Thoracic aorta (tissue), 2 donors: ENCODE measurements around the gene INAVA. TPM values are rescaled to one million over a fixed set of nuclear protein-coding genes. Genes with fewer than 3 reads are reported as not detected.

Experiments used
- ATAC-seq: fragments of 150-250 bp; one replicate; pipeline ENCODE4 v1.8.0; 2017; ENCODE audit warnings: low read depth; ENCODE audit not compliant: insufficient number of reproducible peaks, low FRiP score
- DNase-seq: peaks from one replicate; pipeline ENCODE4 v3.0.0-alpha.2; 2020; ENCODE audit warnings: low spot score
- H3K27ac ChIP-seq, 2 donors: fragments of 200-600 bp; sonication (generic); 1 replicate in 1 of 2; 2 replicates in 1 of 2; pipeline ENCODE4 v1.5.1; 2016; ENCODE audit warnings: mild to moderate bottlenecking in 2 of 2, moderate library complexity in 2 of 2
- H3K27me3 ChIP-seq: fragments of 200-600 bp; sonication (generic); replicated peaks from 2 replicates; pipeline ENCODE4 v1.6.0; 2016; ENCODE audit warnings: mild to moderate bottlenecking; ENCODE audit not compliant: insufficient read depth
- H3K36me3 ChIP-seq: fragments of 200-600 bp; sonication (generic); one replicate; pipeline ENCODE4 v1.5.1; 2016
- H3K4me1 ChIP-seq, 2 donors: fragments of 200-600 bp; sonication (generic); 1 replicate in 1 of 2; 2 replicates in 1 of 2; pipeline versions ENCODE4 v1.5.1 to v1.6.0; 2016; ENCODE audit warnings: low read depth in 2 of 2, mild to moderate bottlenecking in 1 of 2; ENCODE audit not compliant: control insufficient read depth in 1 of 2
- H3K4me3 ChIP-seq: fragments of 200-600 bp; sonication (generic); 2 replicates; pipeline ENCODE4 v1.5.1; 2016; ENCODE audit warnings: mild to moderate bottlenecking
- H3K9me3 ChIP-seq: fragments of 200-600 bp; sonication (generic); 2 replicates; pipeline ENCODE4 v1.5.1; 2016
- total RNA-seq, 2 donors: library from RNA; depleted of rRNA; stranded (reverse); fragments of >200 nt; gene quantifications; one replicate each; pipeline versions ENCODE4 v1.1.0 to v1.2.3, GENCODE V29; 2016
- TF ChIP-seq, protein P1 (sequence below): fragments of 200-600 bp; sonication (generic); IDR thresholded peaks from one replicate; pipeline ENCODE4 v1.5.1; 2019; ENCODE audit warnings: antibody characterized with exemption

INAVA gene
- total RNA-seq, 2 donors from 2014 or later: 1.8 to 3.5 TPM

DNA sequence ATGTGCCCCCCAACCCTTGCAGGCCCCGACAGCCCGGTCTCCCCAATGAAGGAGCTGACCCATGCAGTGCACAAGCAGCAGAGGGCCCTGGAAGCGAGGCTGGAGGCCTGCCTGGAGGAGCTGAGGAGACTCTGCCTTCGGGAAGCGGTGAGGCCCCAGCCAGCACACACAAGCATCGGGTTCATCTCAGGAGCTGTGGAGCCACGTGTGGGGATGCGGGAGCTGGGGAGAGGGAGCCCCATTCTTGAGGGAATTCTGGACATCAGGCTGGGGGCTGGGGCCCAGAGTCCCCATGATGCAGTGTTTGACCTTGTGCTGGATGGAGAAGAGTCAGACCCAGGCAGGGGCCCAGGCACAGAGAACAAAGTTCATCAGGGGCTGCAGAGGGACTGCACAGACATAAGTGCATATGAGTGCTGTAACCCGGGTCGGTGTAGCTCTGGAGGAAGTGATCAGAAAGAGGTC, 4.8 kb downstream of the INAVA start:
- DNase-seq: no peak
- ATAC-seq: no peak
- H3K27me3 ChIP-seq: no peaks in the 10 kb centered on the region
- H3K4me3 ChIP-seq: no peak overlapping the region
- H3K36me3 ChIP-seq: no peaks in the 10 kb centered on the region
- H3K4me1 ChIP-seq: no peaks in the 10 kb centered on the region
- no peaks in the 10 kb centered on the region for H3K9me3 ChIP-seq
- no peak overlapping the region for H3K27ac ChIP-seq
- TF ChIP-seq, protein P1, sequence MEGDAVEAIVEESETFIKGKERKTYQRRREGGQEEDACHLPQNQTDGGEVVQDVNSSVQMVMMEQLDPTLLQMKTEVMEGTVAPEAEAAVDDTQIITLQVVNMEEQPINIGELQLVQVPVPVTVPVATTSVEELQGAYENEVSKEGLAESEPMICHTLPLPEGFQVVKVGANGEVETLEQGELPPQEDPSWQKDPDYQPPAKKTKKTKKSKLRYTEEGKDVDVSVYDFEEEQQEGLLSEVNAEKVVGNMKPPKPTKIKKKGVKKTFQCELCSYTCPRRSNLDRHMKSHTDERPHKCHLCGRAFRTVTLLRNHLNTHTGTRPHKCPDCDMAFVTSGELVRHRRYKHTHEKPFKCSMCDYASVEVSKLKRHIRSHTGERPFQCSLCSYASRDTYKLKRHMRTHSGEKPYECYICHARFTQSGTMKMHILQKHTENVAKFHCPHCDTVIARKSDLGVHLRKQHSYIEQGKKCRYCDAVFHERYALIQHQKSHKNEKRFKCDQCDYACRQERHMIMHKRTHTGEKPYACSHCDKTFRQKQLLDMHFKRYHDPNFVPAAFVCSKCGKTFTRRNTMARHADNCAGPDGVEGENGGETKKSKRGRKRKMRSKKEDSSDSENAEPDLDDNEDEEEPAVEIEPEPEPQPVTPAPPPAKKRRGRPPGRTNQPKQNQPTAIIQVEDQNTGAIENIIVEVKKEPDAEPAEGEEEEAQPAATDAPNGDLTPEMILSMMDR: no peak

GRCh38 chr1:200899954-200900867, 5.5 kb downstream of the INAVA start:
- TF ChIP-seq, protein P1: no peak
- Histone ChIP-seq H3K36me3 (no peaks in the 10 kb centered on the region), H3K4me3 (no peak overlapping the region), H3K27ac (no peak overlapping the region), H3K27me3 (no peaks in the 10 kb centered on the region), H3K9me3 (no peaks in the 10 kb centered on the region), H3K4me1 (no peaks in the 10 kb centered on the region)
- ATAC-seq (no peak), DNase-seq (no peak)

DNA sequence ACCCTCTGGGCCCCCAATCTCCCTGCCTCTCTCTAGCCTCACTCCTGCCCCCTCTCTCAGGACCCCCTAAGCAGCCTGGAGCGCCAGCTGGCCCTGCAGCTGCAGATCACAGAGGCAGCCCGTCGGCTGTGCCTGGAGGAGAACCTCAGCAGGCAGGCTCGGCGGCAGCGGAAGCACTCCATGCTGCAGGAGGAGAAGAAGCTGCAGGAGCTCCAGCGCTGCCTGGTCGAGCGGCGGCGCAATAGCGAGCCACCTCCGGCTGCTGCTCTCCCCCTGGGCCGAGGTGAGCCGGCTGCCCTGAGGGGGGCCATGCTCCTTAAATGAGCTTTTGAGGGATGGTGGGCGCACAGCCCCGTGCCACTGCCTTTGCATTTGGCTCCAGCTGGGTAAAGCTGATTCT, 6.2 kb downstream of the INAVA start:
- TF ChIP-seq, protein P1: no peak
- ATAC-seq: no peak
- no peak for DNase-seq
- Histone ChIP-seq H3K36me3 (no peaks in the 10 kb centered on the region), H3K4me1 (no peaks in the 10 kb centered on the region), H3K4me3 (no peak overlapping the region), H3K27me3 (no peaks in the 10 kb centered on the region), H3K27ac (no peak overlapping the region), H3K9me3 (no peaks in the 10 kb centered on the region)

GRCh38 chr1:200901350-200901749, 6.7 kb downstream of the INAVA start:
- no peaks in the 10 kb centered on the region for H3K9me3 ChIP-seq
- no peak for DNase-seq
- no peak overlapping the region for H3K4me3 ChIP-seq
- no peak for ATAC-seq
- H3K27me3 ChIP-seq: no peaks in the 10 kb centered on the region
- TF ChIP-seq, protein P1: no peak
- H3K36me3 ChIP-seq: no peaks in the 10 kb centered on the region
- no peak overlapping the region for H3K27ac ChIP-seq
- no peaks in the 10 kb centered on the region for H3K4me1 ChIP-seq

DNA sequence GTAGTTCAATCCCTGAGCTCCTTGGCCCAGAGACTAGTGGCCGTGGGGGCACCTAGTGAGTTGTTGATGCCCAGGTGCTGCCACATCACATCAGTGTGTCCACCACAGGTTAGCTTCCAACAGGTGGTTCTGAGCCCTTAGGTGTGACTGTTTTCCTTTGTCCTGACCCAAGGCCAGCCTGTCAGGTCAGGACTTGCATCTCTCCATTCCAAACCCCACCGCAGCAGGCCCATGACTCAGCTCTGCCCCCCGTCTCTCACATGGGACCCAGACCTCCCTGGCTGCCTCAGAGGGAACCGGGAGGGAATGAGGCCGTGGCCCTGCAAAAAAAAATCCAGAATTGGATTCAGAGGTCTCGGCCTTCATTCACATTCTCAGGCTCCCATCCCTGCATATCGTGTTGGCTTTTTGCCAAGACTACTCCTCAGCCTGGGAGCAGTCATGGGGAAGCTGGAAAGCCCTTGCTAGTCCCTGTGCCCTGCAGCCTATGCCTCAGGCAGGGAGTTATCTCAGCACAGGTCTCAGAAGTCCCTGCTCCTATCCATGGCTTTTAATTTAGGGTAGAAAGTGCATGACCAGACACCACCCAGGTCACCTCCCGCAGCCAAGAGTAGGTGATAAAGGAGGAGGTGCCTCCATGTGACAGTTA, 7.2 kb downstream of the INAVA start:
- DNase-seq (no peak), ATAC-seq (no peak)
- Histone ChIP-seq H3K27me3 (no peaks in the 10 kb centered on the region), H3K9me3 (no peaks in the 10 kb centered on the region), H3K27ac (no peak overlapping the region), H3K4me3 (no peak overlapping the region), H3K4me1 (no peaks in the 10 kb centered on the region), H3K36me3 (no peaks in the 10 kb centered on the region)
- TF ChIP-seq, protein P1: no peak
